ENCODE data around the gene DNAH9.

DNAH9 gene

DNA sequence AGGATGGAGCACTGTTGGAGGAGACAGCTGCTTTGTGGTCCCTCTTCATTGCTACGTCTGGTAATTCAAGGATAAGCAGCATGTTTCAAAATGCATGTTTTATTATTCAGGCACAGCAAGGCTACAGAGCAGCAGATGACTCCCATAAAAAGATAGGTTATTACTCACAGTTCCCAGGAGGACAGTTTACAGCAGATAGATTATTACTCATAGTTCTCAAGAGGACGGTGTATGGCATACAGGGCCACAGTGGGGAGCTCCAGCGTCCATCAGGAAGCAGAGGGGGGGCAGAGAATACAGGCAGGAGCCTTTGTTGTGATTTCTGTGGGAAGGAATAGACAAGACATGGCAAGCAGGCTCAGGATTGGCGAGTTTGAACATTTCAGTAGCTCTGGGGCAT, 72.9 kb downstream of the DNAH9 start:
- DNase-seq (ENCODE audit: low spot score), result no peak

DNA sequence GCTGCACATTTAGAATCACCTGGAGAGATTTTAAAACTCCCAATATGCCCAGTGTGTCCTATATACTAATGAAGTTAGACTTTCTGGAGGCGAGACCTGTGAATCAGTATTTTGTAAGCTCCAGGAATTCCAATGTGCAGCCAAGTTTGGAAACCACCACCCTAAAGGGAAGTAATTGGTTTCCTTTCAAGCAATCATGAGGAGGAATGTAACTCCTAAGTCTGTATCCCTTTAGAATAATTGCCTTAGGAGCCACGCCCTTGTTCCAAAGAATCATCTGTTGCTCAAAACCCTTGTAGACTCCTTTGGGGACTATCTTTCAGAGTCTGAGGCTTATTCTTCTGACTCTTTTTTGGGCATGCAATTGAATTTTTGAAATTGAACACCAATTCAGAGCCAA, 84.4 kb downstream of the DNAH9 start:
- DNase-seq (ENCODE audit: low spot score), result no peak

DNA sequence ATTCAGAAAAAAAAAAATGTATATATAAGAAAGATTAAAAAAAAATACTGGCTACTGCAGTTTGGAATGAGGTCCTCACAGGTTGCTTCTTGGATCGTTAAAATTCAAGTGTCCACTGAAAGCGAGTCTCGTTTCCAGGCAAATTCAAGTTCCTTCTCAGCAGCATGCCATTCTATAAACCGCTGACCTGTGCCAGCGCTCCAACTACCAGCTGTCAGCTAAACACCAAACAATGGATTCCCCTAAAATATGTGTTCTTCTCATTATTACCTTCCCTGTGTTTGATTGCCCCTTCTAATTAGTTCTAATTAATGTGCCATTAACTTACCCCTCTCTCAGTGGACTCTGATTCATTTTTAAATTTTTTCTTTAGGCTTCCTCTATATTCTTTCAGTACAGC, 92.4 kb downstream of the DNAH9 start:
- DNase-seq (ENCODE audit: low spot score), result no peak

DNA sequence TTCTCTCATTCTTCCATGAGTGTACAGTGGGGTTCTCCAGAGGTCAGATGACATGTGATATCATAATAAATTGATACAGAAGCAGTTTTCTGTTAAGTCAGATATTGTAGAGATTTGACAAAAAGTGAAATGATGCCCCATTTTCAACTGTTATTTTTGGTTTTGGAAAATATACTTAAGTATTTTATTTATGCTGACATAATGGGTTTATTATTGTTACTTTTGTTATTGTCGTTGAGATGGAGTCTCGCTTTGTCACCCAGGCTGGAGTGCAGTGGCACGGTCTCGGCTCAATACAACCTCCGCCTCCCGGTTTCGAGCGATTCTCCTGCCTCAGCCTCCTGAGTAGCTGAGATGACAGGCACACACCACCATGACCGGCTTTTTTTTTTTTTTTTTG, 94.4 kb downstream of the DNAH9 start:
- DNase-seq (ENCODE audit: low spot score), result no peak

DNA sequence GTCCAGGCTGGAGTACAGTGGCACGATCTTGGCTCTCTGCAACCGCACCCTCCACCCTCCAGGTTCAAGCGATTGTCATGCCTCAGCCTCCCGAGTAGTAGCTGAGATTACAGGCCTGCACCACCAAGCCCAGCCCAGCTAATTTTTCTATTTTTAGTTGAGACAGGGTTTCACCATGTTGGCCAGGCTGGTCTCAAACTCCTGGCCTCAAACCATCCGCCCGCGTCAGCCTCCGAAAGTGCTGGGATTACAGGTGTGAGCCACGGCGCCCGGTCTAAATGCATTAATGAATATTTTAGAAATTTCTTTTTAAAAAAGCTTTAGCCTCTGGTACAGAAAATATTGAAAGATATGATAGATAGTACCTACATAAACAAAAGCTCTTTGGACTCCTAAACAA, 95.0 kb downstream of the DNAH9 start:
- DNase-seq (ENCODE audit: low spot score), result no peak

DNA sequence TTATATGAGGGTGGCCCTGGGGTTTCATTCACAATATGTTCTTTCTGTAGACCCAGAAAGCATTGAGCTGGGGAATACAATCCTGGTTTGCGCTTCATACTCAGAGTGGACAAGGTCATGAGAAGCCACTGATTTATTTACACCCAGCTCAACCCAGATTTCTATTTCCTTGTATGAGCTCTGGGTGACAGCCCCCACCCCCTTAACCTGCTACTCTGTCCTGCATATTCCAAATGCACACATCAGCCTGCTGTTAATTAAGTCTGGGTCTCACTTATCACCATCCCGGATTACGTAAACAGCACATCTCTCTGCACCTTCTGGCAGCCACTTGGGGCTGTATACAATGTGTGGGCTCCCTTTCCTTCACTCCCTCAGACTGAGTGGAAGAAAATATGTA, 102.4 kb downstream of the DNAH9 start:
- DNase-seq (ENCODE audit: low spot score), result no peak

DNA sequence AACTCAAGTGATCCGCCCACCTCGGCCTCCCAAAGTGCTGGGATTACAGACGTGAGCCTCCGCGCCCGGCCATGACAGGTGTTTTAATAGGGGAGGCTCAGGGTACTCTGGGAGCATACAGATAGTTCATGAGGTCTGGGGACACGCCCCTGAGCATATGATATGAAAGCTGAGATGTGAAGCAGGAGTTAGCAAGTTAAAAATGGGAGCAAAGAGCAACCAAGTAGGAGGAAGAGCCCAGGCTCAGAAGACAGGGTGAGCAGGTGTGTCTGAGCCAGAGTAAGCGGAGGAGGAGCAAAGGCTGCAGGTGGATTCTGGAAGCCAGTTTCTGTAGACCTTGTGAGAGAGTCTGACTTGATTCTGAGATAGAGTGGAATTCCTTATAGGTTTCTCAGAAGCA, 103.6 kb downstream of the DNAH9 start:
- DNase-seq (ENCODE audit: low spot score), result no peak

DNA sequence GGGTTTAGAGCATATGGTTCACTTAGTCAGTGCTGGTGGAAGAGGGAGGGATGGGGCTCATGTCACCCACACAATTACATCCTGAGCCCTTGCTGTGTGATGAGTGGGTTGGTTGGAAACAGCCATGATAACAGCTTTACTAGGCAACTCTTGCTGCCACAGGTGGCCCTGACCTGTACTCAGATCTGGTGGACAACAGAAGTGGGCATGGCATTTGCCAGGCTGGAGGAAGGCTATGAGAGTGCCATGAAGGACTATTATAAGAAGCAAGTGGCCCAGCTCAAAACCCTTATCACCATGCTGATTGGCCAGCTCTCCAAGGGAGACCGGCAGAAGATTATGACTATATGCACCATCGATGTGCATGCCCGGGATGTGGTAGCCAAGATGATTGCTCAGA, 105.8 kb downstream of the DNAH9 start:
- no peak for DNase-seq (ENCODE audit: low spot score)

DNA sequence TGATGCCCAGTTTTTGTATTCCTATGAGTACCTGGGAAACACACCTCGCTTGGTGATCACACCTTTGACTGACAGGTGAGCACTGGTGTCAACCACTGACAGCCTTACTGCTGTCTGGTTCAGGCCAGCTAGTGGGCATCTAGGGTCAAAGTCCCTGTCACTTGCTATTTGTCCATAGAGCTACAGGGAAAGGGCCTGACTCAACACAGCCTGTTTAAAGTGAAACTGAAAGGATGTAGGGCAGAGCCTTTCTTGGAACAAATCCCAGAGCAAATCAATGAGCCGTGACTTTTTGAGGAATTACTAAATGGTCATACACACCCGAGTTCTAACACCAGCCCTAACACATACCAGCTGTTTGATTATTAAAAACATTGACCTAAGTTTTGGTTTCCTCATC, 106.8 kb downstream of the DNAH9 start:
- DNase-seq (ENCODE audit: low spot score), result no peak

DNA sequence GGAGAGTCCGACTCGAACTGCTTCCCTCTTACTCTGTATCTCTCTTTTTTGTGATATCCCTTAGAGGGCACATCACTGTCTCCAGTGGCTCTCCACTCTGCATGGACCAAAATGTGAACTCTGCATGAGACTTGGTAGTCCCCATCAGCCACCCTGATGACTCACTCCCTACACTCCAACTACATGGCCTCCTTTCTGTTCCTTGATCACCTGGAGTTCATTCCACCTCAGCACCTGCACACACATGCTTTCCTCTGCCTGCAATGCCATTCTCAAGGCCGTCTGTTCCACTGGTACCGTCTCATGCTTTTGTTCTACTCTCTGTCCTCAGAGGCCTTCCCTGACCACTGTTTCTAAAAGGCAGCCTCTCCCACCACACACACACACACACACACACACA, 109.3 kb downstream of the DNAH9 start:
- no peak for DNase-seq (ENCODE audit: low spot score)

DNA sequence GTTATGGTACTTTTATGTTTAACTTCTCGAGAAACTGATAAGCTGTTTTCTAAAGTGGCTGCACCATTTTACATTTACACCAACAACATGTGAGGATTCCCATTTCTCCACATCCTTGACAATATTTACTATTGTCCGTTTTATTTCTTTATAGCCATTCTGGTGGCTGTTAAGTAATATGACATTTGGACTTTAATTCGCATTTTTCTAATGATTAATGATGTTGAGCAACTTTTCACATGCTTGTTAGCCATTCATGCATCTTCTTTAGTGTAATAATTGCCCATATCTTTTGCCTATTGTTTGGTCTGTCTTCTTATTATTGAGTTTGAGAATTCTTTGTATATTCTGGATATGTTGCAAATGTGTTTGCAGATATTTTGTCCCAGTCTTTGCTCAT, 114.2 kb downstream of the DNAH9 start:
- DNase-seq (ENCODE audit: low spot score), result no peak

DNA sequence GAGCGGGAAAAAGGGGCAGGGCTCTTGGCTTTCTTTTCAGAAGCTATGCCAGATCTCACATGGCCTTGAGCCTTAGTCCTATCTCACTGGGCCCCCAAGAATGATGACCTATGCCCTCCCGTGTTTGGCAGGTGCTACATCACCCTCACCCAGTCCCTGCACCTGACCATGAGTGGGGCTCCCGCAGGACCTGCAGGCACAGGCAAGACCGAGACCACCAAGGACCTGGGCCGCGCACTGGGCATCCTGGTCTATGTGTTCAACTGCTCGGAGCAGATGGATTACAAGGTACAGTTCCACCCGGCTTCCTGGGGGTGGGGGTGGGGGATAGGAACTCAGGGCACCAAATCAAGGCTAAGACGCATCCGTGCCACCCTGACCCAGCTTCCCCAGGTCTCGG, 120.9 kb downstream of the DNAH9 start:
- no peak for DNase-seq (ENCODE audit: low spot score)

DNA sequence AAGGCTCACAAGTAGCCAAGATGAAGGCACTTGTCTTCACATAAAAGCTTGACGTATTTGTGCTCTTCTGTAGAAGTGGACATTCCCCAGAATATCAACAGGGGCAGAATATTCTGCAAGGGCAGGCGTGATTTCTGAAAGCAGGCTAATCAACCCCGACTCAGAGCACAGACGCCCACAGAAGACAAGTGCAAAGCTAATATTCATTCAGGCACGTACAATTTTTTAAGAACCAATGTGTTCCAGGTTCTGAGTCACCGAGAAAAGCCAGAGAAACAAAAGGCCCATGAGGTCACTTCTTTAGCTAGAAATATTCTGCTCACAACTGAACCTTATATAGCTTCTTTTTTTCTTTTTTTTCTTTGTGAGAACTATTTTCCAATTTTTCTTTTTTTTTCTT, 121.6 kb downstream of the DNAH9 start:
- DNase-seq (ENCODE audit: low spot score), result no peak

DNA sequence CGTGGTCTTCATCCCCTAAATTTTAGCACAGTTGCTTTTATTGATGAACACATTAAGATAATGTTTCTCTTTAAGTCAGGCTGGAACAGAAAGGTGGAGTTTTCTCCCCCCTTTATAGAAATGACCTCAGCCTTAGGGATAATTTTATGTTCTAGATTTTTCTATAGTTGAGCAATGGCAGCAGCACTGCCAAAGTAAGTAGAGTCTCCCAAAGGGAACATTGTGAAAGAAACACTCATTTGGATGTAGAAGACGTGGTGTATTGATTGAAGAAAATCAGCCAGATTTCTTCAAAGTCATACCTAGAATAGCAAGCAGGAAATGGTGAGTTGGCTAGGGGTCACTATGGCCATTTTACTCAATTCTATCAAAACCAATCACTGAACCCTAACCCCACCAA, 122.5 kb downstream of the DNAH9 start:
- DNase-seq (ENCODE audit: low spot score), result no peak

DNA sequence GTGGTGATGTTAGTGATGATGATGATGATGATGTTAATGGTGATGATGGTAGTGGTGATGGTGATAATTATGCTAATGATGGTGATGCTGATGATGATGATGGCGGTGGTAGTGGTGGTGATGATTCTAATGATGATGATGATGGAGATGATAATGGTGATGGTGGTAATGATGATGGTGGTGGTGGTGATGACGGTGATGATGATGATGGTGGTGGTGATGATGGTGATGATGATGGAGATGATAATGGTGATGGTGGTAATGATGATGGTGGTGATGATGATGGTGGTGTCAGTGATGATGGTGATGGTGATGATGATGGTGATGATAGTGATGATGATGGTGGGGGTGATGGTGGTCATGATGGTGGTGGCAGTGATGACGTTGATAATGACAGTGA, 132.5 kb downstream of the DNAH9 start:
- no peak for DNase-seq (ENCODE audit: low spot score)

DNA sequence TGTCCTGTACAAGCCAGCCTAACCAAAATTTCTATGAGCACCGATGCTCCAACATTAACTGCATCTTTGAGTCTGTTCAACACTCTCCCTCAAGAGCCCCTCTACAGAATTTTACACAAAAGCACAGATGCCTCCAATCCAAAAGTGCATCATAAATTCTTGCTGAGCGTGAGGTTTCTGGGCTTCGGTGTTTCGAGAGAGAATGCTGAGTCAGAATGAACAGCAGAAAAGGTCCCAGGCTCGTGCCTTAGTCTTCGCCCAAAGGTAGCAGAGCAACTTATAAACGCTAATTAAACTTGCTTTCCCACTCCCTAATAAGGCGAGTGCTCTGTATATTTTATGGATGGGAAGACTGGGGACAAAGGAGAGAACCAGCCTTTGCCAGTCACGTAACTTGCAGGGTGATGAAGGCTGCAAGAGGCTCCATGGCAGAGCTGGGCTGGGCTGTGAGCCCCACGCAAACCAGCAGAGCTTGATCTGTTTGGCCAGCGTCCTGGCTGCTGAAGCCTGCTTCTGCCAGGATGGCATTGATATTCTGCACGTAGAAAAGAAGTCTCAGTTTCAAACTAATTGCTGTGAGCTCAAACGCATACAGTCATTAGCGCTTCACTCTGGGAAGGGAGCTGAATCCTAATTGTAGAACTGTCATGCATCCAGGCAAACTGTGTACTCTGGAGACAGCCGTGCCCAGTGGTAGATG, 138.5 kb downstream of the DNAH9 start:
- no peak for DNase-seq (ENCODE audit: low spot score)

DNA sequence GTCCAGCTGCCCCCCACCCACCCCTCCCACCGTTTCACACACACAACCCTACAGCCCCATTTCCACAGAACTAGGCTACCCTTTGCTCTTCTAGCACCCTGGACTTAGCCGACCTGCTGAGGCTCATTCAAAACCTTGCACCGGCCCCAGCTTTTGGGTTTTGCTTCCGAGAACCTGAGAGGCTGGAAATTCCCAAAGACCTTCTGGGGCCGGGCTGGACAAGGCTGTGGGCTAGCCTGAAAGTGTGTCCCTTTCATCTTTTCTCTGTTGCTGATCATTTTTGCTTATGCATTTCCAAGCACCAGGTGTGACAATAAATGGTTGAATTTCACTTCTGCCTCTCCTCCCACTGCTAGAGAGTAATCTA, 139.0 kb downstream of the DNAH9 start:
- no peak for DNase-seq (ENCODE audit: low spot score)

DNA sequence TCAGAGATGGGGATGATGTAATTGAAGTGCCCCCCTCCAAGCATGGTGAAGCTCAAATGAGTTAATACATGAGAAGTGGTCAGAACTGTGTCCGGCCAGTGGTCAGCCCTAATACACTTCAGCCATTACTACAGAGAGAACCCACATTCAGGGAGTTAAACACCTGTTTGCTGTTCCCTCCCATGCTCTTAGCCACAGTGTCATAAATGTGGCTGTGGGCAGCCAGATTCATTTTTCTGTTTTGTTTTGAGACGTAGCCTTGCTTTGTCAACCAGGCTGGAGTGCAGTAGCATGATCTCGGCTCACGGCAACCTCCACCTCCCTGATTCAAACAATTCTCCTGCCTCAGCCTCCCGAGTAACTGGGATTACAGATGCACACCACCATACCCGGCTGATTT, 139.9 kb downstream of the DNAH9 start:
- DNase-seq (ENCODE audit: low spot score), result no peak

DNA sequence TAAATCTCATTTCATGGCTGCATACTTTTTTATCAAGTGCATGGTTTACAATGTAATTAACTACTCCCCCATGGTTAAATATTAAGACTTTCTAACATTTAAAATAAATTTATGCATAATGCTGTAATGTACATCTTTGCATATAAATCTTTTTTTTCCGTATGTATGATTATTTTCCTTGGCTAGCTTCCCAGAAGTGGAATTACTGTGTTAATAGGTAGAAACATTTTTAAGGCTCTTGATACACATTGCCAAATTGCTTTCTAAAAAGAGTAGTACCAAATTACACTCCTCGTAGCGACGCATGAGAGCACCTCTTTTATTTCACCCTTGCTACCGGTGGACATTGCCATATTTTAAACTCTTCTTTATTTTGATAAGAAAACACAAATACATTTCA, 141.1 kb downstream of the DNAH9 start:
- no peak for DNase-seq (ENCODE audit: low spot score)

DNA sequence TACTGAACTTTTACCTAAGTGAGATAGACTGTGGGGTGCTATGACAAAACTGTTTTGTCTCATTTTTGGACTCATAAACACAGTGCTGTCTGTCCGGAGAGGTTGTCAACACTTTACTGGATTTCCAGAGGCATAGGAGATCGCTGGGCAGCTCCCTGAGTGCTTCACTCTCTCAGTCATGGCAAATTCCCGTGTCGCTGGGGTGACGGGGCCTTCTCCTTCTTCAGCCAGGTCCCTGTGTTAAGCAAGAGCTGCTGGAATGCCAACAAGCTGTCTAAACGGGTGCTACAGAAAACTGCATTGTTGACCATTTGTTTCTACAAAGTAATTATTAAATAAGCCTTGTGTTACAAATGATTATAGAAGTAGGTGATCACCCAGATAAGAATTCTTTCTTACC, 141.6 kb downstream of the DNAH9 start:
- no peak for DNase-seq (ENCODE audit: low spot score)

DNA sequence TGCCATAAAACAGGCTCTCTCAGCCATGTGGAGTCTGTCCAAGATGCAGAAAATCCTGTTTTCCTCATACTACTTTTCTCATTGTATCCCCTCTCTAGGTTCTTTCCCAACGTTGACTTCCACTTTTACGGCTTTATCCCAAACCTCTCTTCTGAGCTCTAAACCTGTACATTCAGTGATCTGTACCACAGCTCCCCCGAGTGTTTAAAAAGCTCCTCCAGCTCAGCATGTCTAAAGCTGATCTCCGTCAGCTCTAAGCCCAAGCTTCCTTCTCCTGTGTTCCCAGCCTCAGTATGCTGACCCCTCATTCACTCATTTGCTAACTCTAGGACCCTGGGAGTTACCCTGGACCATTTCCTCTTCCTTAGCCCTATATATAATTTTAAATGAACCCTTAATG, 144.6 kb downstream of the DNAH9 start:
- DNase-seq (ENCODE audit: low spot score), result peak; percentile 22

DNA sequence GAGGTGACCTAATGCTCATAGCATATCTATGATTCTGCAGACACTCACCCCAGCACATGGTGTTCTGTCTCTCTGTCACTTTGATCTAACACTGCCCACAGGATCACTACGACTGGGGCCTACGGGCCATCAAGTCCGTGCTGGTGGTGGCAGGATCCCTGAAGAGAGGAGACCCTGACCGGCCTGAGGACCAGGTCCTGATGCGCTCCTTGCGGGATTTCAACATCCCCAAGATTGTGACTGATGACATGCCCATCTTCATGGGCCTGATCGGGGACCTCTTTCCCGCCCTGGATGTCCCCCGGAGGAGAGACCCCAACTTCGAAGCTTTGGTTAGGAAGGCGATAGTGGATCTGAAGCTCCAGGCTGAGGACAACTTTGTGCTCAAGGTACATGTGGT, 146.4 kb downstream of the DNAH9 start:
- no peak for DNase-seq (ENCODE audit: low spot score)

DNA sequence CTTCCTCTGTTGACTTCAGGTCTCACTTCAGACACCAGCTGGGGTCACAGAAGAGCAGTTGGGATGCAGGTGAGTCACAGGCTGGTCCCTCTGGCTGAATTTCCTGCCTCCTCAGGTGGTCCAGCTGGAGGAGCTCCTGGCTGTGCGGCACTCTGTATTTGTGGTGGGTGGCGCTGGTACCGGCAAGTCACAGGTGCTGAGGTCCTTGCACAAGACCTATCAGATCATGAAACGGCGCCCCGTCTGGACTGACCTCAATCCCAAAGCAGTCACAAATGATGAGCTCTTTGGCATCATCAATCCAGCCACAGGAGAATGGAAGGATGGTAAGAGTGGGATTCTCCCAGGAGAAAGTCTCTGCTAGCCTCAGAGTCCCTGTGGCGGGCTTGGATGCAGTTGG, 149.2 kb downstream of the DNAH9 start:
- DNase-seq (ENCODE audit: low spot score), result no peak

DNA sequence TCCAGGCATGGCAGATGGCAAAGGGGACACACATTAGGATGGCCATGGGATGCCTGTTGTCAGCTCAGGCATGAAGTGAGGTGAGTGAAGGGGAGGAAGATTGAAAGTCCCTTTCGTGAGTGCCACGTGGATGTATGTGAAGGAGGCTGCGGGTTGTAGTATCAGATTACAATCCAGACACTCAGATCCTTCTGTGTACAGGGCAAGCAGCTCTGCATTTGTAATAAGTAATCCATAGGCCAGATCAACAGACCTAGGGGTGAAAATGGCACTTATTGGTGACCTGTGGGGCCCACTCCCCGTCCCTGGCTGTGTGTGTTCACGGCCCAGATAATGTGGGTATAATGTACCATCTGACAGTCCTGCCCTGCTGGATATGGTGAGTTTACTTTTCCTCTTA, 159.5 kb downstream of the DNAH9 start:
- no peak for DNase-seq (ENCODE audit: low spot score)

DNA sequence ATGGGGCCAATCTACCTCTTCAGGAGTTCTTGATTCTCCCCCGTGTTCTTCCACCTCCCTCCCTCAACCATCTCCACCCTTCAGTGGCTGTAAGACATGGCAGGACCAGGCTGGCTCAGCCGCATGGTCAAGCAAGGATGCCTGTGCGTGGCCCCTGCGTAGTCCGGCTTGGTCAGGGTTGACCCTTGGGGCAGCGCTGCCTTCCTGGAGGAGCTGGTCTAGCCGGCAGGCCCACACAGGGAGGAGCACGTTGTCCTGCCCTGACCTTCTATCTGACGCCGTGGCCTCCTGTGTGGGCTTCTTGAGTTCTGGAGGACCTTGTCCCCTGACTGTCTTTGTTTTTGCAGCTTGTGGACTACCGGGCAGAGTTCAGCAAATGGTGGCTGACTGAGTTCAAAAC, 169.8 kb downstream of the DNAH9 start:
- DNase-seq (ENCODE audit: low spot score), result no peak
